Measurements from ENCODE around the gene ZNF367.

DNA sequence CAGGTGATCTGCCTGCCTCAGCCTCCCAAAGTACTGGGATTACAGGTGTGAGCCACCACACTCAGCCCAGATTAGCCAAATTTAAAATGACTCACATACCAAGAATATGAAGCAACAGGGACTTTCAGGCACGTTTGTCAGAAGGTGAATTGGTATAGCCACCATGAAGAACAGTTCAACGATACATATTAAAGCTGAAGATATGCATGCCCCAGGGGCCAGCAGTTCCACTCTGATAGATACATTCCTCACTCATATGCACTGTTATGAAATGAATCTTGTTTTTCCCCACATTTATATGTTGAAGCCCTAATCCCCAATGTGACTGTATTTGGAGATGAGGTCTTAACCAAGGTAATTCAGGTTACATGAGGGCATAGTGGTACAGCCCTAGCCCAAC, 57.2 kb downstream of the ZNF367 start:
- TF ChIP-seq, protein P1, sequence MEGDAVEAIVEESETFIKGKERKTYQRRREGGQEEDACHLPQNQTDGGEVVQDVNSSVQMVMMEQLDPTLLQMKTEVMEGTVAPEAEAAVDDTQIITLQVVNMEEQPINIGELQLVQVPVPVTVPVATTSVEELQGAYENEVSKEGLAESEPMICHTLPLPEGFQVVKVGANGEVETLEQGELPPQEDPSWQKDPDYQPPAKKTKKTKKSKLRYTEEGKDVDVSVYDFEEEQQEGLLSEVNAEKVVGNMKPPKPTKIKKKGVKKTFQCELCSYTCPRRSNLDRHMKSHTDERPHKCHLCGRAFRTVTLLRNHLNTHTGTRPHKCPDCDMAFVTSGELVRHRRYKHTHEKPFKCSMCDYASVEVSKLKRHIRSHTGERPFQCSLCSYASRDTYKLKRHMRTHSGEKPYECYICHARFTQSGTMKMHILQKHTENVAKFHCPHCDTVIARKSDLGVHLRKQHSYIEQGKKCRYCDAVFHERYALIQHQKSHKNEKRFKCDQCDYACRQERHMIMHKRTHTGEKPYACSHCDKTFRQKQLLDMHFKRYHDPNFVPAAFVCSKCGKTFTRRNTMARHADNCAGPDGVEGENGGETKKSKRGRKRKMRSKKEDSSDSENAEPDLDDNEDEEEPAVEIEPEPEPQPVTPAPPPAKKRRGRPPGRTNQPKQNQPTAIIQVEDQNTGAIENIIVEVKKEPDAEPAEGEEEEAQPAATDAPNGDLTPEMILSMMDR (IDR thresholded peaks at IDR 0.05): no peak
- TF ChIP-seq POLR2A (IDR thresholded peaks at IDR 0.05): no peak

All from uterus (tissue), 2 donors.